Activated B cell treated with CpG ODN at 0.5 μM for 24 hours (primary cell): ENCODE data around the gene SLC8A3. TPM values are rescaled to one million over a fixed set of nuclear protein-coding genes. Genes with fewer than 3 reads are reported as not detected.

Experiments
- ATAC-seq: fragments of 200-7000 bp; cut with Tn5 transposase; one replicate; pipeline ENCODE4 v1.10.0; 2021; ENCODE audit warnings: low read depth, mild to moderate bottlenecking, moderate library complexity
- CTCF ChIA-PET: fragments of 350-600 bp; sonication (Branson Sonifier 250); formaldehyde crosslinking; loops from one replicate; lab custom pipeline; 2021; ENCODE audit warnings: antibody characterized with exemption; lab: Charles Lee
- POLR2A ChIA-PET: fragments of 350-600 bp; sonication (Branson Sonifier 250); formaldehyde crosslinking; loops from one replicate; lab custom pipeline; 2021; ENCODE audit warnings: antibody characterized with exemption; lab: Charles Lee
- DNase-seq: peaks from one replicate; pipeline ENCODE4 v3.0.0; 2022
- H3K27ac Mint-ChIP-seq: one replicate; pipeline ENCODE4 v1.8.0; 2020; ENCODE audit warnings: mixed read lengths
- H3K27me3 Mint-ChIP-seq: one replicate; pipeline ENCODE4 v1.8.0; 2021; ENCODE audit warnings: mixed read lengths
- H3K36me3 Mint-ChIP-seq: one replicate; pipeline ENCODE4 v1.8.0; 2021; ENCODE audit warnings: low read depth, mixed read lengths
- H3K4me1 Mint-ChIP-seq: one replicate; pipeline ENCODE4 v1.8.0; 2021; ENCODE audit warnings: mixed read lengths
- H3K4me3 Mint-ChIP-seq: one replicate; pipeline ENCODE4 v1.8.0; 2020; ENCODE audit warnings: mild to moderate bottlenecking, mixed read lengths
- H3K9me3 Mint-ChIP-seq: one replicate; pipeline ENCODE4 v1.8.0; 2020; ENCODE audit warnings: mixed read lengths
- CTCF ChIP-seq: fragments of 200-600 bp; IDR thresholded peaks from one replicate; pipeline ENCODE4 v1.8.0; 2022; ENCODE audit warnings: antibody characterized with exemption, mild to moderate bottlenecking
- intact Hi-C: fragments of 100-400 bp; cut with micrococcal nuclease; formaldehyde crosslinking; loops from one replicate; pipeline ENCODE4 v1.15.1; 2024
- total RNA-seq: library from RNA; stranded (reverse); gene quantifications from 2 replicates; pipeline ENCODE4 v1.2.3, GENCODE V29; 2022

Gene SLC8A3
- total RNA-seq, 1 donor from 2014 or later, result 0.13 TPM

GRCh38 chr14:70162358-70162757 lies 26.4 kb downstream of the SLC8A3 start:
- Mint-ChIP-seq H3K4me1 (no peaks in the 10 kb centered on the region), H3K4me3 (no peak overlapping the region), H3K27ac (no peak overlapping the region), H3K9me3 (no peaks in the 10 kb centered on the region), H3K27me3 (no peaks in the 10 kb centered on the region), H3K36me3 (no peaks in the 10 kb centered on the region)
- POLR2A ChIA-PET, result no interaction called here
- CTCF ChIA-PET, result no interaction called here
- DNase-seq, result no peak
- intact Hi-C loops, result no loop called here
- ATAC-seq, result no peak
- TF ChIP-seq CTCF, result no peak

GRCh38 chr14:70156592-70156991 lies 32.2 kb downstream of the SLC8A3 start:
- H3K4me3 Mint-ChIP-seq, result no peak overlapping the region
- POLR2A ChIA-PET, result no interaction called here
- CTCF ChIA-PET, result no interaction called here
- H3K27me3 Mint-ChIP-seq, result no peaks in the 10 kb centered on the region
- no peaks in the 10 kb centered on the region for H3K9me3 Mint-ChIP-seq
- TF ChIP-seq CTCF, result no peak
- H3K4me1 Mint-ChIP-seq, result no peaks in the 10 kb centered on the region
- H3K27ac Mint-ChIP-seq, result no peak overlapping the region
- ATAC-seq, result no peak
- intact Hi-C loops, result no loop called here
- DNase-seq, result no peak
- no peaks in the 10 kb centered on the region for H3K36me3 Mint-ChIP-seq

- H3K27me3 Mint-ChIP-seq, result no peaks in the 10 kb centered on the region
- ATAC-seq, result no peak
Measured at GRCh38 chr14:70152704-70153103, 36.0 kb downstream of the SLC8A3 start.

GRCh38 chr14:70152081-70152480 lies 36.7 kb downstream of the SLC8A3 start:
- ChIA-PET CTCF (no interaction called here), POLR2A (no interaction called here)
- H3K4me1 Mint-ChIP-seq, result no peaks in the 10 kb centered on the region
- intact Hi-C loops, result no loop called here
- no peaks in the 10 kb centered on the region for H3K9me3 Mint-ChIP-seq
- TF ChIP-seq CTCF, result no peak
- H3K27ac Mint-ChIP-seq, result no peak overlapping the region
- ATAC-seq, result no peak
- no peaks in the 10 kb centered on the region for H3K36me3 Mint-ChIP-seq
- H3K4me3 Mint-ChIP-seq, result no peak overlapping the region
- no peaks in the 10 kb centered on the region for H3K27me3 Mint-ChIP-seq
- no peak for DNase-seq

More at GRCh38 chr14:70152704-70153103, 36.0 kb downstream of the SLC8A3 start:
- ChIA-PET CTCF (no interaction called here), POLR2A (no interaction called here)
- H3K4me1 Mint-ChIP-seq, result no peaks in the 10 kb centered on the region
- no peak for DNase-seq
- H3K9me3 Mint-ChIP-seq, result no peaks in the 10 kb centered on the region
- TF ChIP-seq CTCF, result no peak
- H3K4me3 Mint-ChIP-seq, result no peak overlapping the region
- intact Hi-C loops, result no loop called here
- no peaks in the 10 kb centered on the region for H3K36me3 Mint-ChIP-seq
- H3K27ac Mint-ChIP-seq, result no peak overlapping the region

- intact Hi-C loops, result no loop called here
- H3K36me3 Mint-ChIP-seq, result no peaks in the 10 kb centered on the region
Measured at GRCh38 chr14:70149596-70150165, 39.1 kb downstream of the SLC8A3 start.

More at GRCh38 chr14:70149596-70150165, 39.1 kb downstream of the SLC8A3 start:
- no peak overlapping the region for H3K4me3 Mint-ChIP-seq
- no peak overlapping the region for H3K27ac Mint-ChIP-seq
- DNase-seq, result no peak
- H3K27me3 Mint-ChIP-seq, result no peaks in the 10 kb centered on the region
- H3K4me1 Mint-ChIP-seq, result no peaks in the 10 kb centered on the region
- no peak for TF ChIP-seq CTCF
- ATAC-seq, result no peak
- ChIA-PET POLR2A (no interaction called here), CTCF (no interaction called here)
- no peaks in the 10 kb centered on the region for H3K9me3 Mint-ChIP-seq
